GM12865 (cell line): ENCODE measurements around the gene DAB1.

Experiments used
- DNase-seq: peaks from one replicate; pipeline ENCODE4 v3.0.0; 2010; ENCODE audit warnings: low read depth
- H3K4me3 ChIP-seq: 2 replicates; pipeline ENCODE4 v1.5.1; 2011; ENCODE audit warnings: mild to moderate bottlenecking, low read depth, low read length, control low read depth
- TF ChIP-seq, protein P1 (sequence below): IDR thresholded peaks from 2 replicates; pipeline ENCODE4 v1.5.1; 2011; ENCODE audit warnings: low read length, control low read depth, low read depth, inconsistent platforms; ENCODE audit not compliant: insufficient read depth; ENCODE audit errors: missing control alignments

DAB1 gene

GRCh38 chr1:57122031-57122430, 301.8 kb downstream of the DAB1 start:
- TF ChIP-seq, protein P1, sequence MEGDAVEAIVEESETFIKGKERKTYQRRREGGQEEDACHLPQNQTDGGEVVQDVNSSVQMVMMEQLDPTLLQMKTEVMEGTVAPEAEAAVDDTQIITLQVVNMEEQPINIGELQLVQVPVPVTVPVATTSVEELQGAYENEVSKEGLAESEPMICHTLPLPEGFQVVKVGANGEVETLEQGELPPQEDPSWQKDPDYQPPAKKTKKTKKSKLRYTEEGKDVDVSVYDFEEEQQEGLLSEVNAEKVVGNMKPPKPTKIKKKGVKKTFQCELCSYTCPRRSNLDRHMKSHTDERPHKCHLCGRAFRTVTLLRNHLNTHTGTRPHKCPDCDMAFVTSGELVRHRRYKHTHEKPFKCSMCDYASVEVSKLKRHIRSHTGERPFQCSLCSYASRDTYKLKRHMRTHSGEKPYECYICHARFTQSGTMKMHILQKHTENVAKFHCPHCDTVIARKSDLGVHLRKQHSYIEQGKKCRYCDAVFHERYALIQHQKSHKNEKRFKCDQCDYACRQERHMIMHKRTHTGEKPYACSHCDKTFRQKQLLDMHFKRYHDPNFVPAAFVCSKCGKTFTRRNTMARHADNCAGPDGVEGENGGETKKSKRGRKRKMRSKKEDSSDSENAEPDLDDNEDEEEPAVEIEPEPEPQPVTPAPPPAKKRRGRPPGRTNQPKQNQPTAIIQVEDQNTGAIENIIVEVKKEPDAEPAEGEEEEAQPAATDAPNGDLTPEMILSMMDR, result no peak
- no peak for DNase-seq
- H3K4me3 ChIP-seq, result no peak overlapping the region

DNA sequence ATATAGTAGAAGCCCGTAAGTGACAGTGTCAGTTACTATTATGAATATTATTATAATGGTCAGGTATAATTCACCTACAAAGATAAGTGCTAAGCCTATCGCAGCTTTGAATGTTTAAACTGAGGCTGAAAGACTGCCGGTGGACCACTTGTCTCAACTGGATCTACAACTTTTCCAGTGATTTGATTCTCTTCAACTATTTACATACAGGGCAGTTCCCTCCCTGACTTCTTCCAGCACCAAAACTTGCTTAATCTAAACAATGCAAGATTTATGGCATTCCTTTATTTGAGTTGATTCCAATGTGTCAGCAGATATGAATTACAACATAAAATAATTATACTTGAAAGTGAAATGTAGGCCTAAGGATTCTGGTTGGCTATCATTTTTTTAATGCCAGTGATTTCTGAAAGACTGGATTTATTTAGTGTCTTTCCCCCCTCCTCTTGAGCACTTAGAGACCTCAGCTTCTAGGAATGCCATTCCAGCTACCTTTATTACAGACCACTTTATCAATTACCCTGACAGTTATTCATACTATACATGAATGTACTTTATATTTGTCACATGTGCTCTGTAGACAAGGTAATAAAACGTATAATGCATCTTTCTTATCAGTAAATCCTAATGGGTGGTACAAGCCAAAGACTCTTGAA, 304.8 kb downstream of the DAB1 start:
- TF ChIP-seq, protein P1, result no peak
- H3K4me3 ChIP-seq, result no peak overlapping the region
- DNase-seq, result no peak

- no peak overlapping the region for H3K4me3 ChIP-seq
- TF ChIP-seq, protein P1, result no peak
- DNase-seq, result no peak
These were observed 306.1 kb downstream of the DAB1 start for GRCh38 chr1:57117753-57118152.

DNA sequence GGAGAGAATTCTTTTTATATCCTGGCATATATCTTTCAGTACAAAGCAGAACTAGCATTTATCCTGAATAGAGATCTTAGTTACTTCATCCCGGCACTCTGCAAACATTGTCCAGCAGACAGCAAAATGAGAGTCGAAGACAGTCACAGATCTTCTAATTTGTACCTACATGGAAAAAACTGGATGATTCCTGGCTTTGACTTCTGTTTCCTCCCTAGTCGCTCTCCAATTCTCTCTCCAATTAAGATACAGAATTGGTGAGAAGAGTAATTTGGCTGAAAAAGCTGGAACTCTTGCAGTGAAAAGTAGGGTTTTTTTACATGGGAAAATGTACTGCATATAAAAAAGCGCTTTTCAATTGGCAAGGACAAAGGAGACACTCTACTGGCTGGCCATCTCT, 307.0 kb downstream of the DAB1 start:
- TF ChIP-seq, protein P1, result no peak
- H3K4me3 ChIP-seq, result no peak overlapping the region
- no peak for DNase-seq

GRCh38 chr1:57115030-57115614, 308.7 kb downstream of the DAB1 start:
- no peak for DNase-seq
- no peak overlapping the region for H3K4me3 ChIP-seq
- TF ChIP-seq, protein P1, result no peak

- no peak for DNase-seq
- TF ChIP-seq, protein P1, result no peak
- no peak overlapping the region for H3K4me3 ChIP-seq
These were observed 311.7 kb downstream of the DAB1 start for GRCh38 chr1:57112148-57112547.

- TF ChIP-seq, protein P1, result no peak
- DNase-seq, result no peak
- no peak overlapping the region for H3K4me3 ChIP-seq
These were observed 312.7 kb downstream of the DAB1 start for GRCh38 chr1:57111175-57111574.
